ENCODE results near the gene TTLL9.

GRCh38 chr20:31922181-31922580, 51.7 kb downstream of the TTLL9 start:
- no peak for TF ChIP-seq CTCF (conservative IDR thresholded peaks at IDR 0.05)
- TF ChIP-seq ZFX (IDR thresholded peaks at IDR 0.05): no peak
